HG02840 (cell line): ENCODE results near the gene BAIAP2.
"Not testable (repeated sequence)": the region's sequence is repeated elsewhere in the genome, so short reads cannot be mapped to it uniquely, and the experiment has no call there.

Source experiments
- ATAC-seq: cut with Tn5 transposase; IDR thresholded peaks from one replicate; pipeline ENCODE4 v1.9.1; 2021; ENCODE audit warnings: mild to moderate bottlenecking, moderate library complexity, moderate number of reproducible peaks; ENCODE audit not compliant: unreplicated experiment, low FRiP score

BAIAP2 gene

GRCh38 chr17:81021531-81022343 is 13.2 kb upstream of the BAIAP2 start:
- ATAC-seq: no peak

DNA sequence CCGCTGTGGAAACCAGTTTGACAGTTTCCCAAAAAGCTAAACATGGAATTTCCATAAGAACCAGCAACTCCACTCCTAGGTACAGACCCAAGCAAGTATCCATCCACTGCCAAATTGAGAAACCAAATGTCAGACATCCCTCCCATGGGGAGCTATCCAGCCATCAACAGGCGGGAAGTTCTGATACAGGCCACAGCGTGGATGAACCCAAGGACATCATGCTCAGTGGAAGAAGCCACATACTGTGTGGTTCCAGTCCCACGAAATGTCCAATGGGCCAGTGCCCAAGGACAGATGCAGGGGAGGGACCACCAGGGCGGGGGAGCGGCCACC is 12.6 kb upstream of the BAIAP2 start:
- ATAC-seq: no peak

GRCh38 chr17:81025065-81025740 is 9.7 kb upstream of the BAIAP2 start:
- ATAC-seq: no peak

DNA sequence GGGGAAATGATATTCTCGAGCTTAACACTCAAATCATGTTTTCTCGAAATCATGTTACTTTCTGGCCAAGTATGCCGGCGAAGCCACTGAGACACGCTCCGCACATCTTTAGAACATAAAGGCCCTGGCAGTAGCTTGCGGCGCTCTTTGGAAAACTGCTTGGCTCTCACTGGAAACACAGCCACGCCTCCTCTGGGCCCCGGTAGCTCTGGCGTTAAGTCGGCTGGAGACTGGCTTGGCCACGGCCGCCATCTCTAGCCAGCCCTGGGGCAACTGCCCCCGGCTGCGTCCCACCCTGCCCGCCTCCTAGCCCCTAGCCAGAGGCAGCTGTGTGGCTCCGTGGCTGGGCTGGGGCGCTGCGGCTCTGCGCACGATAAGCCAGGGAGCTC is 9.2 kb upstream of the BAIAP2 start:
- ATAC-seq: no peak

DNA sequence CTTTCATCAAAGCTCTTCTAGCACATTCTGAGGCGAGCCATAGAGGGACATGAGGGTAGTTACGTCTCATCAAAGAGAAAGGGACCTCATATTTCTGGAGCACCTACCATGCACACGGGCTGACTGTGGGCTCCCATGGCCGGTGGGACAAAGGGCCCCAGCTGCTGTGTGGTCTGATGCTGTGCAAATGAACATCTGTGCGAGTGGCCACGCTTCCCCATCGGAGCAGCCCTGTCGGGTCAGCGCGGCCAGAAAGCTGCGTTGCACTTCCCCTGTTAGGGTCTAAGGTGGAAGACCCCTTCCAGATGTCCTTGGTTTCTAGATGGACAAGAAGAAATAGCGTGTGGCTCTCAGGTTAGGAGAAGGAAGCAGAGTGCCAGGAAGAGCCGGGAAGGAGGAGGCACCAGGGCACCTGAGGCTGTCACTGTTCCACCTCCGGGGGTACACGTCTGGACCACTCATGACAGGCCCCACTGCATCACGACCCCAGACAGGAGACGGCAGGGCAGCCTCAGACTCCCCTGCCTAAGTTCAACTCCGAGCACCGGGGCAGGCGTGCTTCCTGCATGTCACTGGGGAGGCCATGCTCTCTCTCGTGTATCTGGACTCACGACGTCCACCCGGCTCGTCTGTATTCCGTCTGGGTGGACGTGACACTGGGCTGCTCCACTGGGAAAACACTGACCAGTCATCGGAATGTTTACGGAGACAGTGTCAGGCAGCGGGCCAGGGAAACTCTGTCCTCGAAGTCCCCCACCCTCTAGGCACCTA is 8.5 kb upstream of the BAIAP2 start:
- no peak for ATAC-seq

DNA sequence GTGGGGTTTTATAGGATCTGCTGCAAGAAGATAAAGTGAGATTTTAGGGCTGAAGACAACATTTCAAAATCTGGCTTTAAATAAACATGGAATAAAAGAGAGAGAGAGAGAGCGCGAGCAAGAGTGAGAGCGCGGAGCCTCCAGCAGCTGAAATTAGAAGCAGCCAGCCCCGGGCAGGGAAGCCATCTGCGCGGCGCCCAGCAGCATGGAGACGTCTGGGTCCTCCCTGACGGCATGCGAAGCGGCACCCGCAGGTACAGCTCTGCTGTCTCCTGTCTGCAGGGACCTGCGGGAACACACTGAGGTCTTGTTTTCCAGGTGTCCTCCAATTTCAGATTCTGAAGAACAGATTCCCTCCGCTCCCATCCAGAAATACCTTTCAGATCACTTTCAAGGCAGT is 7.9 kb upstream of the BAIAP2 start:
- no peak for ATAC-seq

DNA sequence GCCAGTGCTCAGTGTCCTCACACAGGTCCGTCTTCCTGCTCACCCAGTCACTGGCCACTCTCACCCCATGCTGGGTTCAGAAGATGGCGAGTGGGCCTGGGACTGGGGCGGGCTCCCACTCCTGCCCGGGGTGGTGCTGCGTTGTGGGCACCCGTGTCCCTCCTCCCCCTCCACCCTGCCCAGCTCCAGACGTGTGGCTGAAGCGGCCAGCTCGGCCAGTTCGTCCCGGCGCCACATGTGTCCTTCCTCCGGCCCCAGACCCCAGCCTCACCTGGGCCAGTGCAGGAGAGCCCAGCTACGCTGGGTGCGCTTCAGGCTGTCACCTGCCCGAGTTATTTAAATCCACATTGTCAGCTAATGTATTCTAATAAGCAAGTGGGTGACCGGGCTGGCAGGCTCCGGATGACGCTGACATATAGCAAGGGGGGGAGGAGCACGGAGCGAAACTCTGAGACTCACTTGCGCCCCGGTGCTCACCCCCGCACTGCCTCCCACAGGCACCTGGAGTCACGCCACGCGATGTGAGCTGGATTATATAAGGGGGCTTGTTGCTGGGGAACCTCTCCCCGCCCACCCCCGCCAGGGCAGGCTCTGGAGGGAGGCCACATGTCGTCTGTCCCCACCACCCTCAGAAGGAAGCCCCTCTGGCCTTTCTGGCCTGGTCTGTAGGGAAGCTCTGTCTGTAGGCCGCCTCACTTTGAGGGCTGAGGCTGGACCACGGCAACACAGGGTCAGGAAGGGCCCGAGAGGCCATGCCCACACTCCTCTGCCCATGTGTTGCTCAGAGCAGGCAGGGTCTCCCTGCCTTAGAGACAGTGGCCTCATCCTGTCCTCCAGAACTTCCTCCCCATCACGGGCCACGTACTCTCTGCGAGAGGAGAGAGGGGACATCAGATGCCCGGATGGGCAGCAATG is 7.1 kb upstream of the BAIAP2 start:
- ATAC-seq: no peak

GRCh38 chr17:81028506-81028858 is 6.5 kb upstream of the BAIAP2 start:
- ATAC-seq: no peak

GRCh38 chr17:81029859-81030258 is 5.1 kb upstream of the BAIAP2 start:
- no peak for ATAC-seq

DNA sequence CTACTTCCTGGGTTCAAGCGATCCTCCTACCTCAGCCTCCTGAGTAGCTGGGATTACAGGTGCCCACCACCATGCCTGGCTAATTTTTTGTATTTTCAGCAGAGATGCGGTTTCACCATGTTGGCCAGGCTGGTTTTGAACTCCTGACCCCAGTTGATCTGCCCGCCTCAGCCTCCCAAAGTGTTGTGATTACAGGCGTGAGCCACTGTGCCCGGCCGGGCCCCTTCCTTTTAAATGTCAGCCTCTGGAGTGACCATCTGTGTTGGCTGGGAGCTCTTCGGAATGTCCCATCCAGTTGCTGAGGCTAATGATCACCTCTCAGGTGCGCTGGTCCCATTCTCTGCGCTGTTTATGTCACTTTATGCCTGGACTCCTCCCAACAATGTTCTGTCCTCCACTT is 4.6 kb upstream of the BAIAP2 start:
- not testable (repeated sequence) for ATAC-seq

GRCh38 chr17:81030741-81031565 is 4.0 kb upstream of the BAIAP2 start:
- no peak for ATAC-seq

GRCh38 chr17:81031566-81032550 is 3.1 kb upstream of the BAIAP2 start:
- no peak for ATAC-seq

DNA sequence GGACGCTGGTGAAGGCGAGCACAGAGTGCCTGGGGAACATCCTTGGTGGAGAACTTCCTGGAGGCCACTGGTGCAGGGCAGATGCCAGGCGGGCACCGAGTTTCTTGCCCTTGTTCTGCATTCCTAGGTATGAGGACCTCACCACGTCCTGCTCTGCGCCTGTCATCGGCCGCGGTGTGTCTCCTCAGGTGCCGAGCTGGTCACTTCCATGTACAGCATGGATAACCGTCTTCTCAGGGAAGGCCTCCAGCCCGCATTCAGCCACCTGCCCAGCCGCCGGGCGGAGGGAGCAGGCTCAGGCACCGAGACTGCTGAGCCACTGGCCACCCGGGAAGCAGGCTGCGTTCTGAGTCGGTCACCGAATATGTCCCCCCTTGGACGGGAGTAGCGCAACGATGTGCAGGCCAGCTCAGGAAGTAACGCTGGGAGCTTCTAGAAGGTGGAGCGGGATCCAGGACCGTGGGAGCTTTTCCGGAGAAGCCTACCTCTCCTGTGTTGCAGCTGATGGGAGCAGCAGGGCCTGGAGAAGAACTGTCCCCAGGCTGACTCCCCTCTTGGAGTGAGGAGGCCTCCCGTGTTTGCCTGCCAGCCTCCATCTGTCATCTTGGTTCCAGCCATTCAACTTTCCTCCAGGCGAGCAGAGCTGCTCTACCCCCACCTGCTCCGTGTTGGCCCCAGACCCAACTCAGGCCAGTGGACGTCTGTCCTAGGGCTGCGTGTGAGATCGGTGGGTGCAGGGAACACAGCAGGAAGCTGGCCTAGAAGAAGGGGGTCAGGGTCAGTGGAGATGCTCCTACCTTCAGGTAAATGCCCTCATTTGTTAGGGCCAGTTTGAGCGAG is 2.1 kb upstream of the BAIAP2 start:
- no peak for ATAC-seq

DNA sequence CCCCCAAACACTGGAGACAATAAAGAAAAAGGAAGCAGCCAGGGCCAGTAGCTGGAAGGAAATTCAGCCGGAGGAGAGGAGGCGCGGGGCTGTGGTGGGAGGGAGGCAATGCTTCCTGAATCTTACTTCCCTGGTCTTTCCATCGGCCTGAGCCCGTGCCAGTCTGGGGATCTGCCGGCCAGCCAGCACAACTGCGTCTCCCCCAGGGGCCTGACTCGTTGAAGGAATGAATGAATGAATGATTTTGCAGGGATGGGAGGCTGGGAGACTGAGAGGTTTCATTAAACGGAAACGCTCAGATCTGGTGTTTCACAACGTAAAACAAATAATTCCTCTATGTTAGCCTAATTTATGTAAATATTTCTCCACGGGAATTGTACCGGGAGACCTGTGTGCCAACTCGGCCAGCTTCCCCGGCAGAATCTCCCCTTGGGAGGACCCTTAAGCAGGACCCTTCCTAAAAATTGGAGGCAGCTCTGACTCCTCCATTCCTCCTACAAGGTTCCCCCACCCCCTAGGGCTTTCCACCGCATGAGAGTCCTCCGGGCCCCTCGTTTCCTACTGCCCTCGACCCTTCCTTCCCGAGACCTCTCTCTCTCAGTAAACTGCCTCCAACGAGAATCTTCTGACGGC is 1.3 kb upstream of the BAIAP2 start:
- ATAC-seq: no peak

DNA sequence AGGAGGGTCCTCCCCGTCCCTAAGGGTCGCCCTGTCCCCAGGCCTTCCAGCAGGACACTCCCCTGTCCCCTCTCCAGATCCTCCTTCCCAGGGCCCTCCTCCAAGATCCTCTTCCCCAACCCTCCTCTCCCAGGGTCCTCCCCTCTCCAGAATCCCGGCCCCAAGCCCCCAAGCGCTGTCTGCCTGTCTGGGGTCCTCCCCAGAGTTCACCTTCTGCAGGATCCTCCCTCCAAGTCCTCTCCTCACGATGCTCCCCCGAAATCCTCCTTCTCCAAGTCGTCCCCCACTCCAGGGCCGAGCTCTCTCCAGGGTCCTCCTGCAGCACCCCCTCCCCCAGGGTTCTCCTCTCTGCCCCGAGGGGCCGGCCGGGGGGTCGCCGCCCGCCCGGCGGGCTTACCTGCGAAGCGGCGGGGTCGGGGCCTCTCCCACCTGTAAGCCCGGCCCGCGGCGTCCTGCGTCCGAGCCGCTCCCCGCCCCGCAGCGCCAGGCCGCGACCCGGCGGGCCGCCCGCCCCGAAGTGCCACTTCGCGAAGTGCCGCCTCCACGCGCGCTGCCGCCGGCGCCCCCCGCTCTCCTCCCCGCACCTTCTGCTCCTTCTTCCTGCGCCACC is 678 bp upstream of the BAIAP2 start:
- peak; percentile 2 for ATAC-seq

- ATAC-seq: no peak
Measured at GRCh38 chr17:81035521-81036196, 708 bp downstream of the BAIAP2 start.
